ENCODE results near the gene TSNAXIP1. TPM values are rescaled to one million over a fixed set of nuclear protein-coding genes. Genes with fewer than 3 reads are reported as not detected.

TSNAXIP1 gene, protein sequence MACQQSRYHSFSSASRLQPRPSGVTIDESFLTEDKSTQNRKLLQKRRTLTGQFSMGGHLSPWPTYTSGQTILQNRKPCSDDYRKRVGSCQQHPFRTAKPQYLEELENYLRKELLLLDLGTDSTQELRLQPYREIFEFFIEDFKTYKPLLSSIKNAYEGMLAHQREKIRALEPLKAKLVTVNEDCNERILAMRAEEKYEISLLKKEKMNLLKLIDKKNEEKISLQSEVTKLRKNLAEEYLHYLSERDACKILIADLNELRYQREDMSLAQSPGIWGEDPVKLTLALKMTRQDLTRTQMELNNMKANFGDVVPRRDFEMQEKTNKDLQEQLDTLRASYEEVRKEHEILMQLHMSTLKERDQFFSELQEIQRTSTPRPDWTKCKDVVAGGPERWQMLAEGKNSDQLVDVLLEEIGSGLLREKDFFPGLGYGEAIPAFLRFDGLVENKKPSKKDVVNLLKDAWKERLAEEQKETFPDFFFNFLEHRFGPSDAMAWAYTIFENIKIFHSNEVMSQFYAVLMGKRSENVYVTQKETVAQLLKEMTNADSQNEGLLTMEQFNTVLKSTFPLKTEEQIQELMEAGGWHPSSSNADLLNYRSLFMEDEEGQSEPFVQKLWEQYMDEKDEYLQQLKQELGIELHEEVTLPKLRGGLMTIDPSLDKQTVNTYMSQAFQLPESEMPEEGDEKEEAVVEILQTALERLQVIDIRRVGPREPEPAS
- total RNA-seq (2022; extraction: Qiagen RNA extraction), result 0.31 to 0.78 TPM (median 0.48 TPM) in 5 replicates

DNA sequence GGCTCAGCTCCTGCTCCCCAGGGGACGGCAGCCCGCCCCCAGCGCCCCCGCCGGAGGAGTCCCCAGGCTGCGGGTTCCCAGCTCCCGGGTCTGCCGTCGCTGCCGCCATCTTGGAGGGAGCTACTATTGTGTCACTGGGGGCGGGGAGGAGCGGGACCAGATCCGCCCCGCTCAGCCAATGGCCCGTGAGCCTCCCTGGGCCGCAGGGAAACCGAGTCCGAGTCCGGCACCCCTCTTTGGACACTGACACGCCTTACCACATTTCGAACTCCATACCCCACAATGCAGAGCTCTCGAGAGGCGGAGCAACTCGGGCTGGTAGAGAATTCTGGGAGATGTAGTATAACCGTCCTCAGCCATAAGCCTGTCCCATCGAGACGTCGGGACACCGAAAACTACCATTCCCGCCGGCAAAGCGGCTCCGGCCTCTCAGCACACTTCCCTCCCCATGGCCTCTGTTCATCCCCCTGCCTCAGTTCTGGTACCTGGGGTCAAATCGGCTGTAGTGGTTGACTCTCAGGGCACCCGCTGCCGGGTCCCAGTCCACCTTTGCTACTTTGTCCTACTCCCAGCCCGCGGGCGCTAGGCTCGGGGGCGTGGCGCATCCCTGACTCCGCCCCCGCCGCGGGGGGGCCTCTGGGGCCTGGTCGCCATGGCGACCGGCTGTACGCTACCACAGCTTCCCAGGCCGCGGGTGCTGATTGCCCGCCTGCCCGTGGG lies at the start of gene TSNAXIP1, which contains the start of gene RANBP10:
Gene TSNAXIP1, plus strand, starts transcription at position 462 of the 720 bp plus-strand sequence. CDS start 261 bp downstream, outside the sequence.
Gene RANBP10, minus strand, starts transcription at position 133 of the 720 bp plus-strand sequence. Its CDS starts 24 bp downstream, at position 109.

GRCh38 chr16:67841816-67842508 lies 35.3 kb downstream of the TSNAXIP1 start, which contains the start of gene THAP11:
THAP11 (plus strand) TSS chr16:67842320; CDS start chr16:67842555, 235 bp downstream.

DNA sequence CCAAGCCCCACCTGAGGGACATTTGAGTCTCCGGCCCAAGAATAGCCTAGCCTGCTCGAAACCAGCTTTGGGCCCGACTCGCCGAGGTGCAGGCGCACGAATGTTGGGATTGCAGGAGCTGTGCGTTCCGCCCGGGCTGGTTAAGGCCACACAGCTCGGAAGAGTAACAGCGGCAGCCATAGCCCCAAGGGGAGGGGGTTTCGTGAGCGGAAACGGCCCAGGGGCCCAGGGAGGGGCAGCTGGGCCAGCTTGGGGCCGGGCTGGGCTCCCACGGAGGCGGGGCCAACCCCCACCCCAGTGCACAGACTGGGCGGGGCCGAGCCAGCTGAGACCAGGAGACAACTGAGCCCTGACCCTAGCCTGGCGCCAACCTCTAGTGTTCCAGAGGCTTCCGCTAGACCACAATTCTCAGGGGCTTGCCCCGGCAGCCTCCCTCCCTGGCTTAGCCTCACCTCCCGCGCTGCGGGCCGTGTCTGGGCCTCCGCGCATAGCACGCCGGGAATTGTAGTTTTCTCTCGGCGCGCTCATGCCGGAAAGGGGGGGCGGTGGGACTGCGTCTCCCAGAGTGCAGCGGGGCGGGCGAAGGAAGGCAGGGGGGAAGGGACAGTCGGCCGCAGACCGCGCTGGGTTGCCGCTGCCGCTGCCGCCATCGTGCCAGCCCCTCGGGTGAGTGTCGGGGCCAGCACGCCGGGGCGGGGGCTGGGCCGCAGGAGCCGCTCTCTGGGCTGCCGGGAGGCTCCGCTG lies 39.8 kb downstream of the TSNAXIP1 start, which contains the start of gene NUTF2:
Gene NUTF2, plus strand, starts transcription at position 614 of the 744 bp plus-strand sequence. CDS start 18,198 bp downstream, outside the sequence.

DNA sequence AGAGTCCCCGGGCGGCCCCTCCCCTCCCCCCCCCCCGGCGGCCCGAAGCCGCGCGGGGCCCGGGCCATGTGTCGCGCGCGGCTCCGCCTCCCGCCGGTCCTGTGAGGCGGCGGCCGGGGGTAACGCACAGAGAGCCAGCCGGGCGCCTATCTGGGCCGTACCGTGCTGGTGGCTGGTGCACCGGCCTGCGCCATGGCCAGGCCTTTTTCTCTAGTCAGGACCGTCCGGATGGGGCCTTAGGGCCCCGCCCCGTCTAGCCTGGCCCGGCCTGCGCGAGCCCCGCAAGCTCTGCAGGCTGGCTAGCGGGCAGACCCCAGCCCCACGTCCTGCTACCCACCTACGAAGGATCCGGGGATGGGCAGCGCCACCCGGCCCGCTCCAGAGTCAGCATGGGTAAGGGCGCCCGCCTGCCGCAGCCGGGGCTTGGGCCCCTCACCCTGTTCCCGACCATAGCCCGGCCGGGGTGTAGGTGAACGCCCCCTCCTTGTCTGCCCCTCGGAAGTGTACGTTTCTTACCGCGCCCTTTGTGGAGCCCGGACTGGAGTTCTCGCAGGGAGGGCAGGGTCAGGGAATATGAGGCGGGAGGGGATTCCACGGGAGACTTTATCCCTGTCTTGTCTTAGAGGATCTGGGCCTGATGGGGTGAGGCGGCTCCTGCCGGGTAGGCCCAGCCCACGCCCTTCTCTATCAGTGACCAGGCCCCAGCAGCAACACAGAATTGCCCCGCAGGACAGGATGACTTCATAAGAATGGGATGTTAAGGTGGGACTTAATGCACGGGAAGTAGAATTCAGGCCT lies 40.6 kb downstream of the TSNAXIP1 start, which contains the start of gene CENPT:
Gene CENPT, minus strand, starts transcription at position 630 of the 798 bp plus-strand sequence. CDS start 13,834 bp downstream, outside the sequence.

GRCh38 chr16:67872631-67873434 lies 66.1 kb downstream of the TSNAXIP1 start, which contains the start of gene EDC4:
EDC4 (plus strand) TSS chr16:67873052; CDS start chr16:67873262, 210 bp downstream.

Other genes starting within 250 kb of the TSNAXIP1 start
- gene CTCF, start 244.4 kb upstream of the TSNAXIP1 start, total RNA-seq (2022; extraction: Qiagen RNA extraction), result 31.5 to 41.8 TPM (median 34.4 TPM) in 5 replicates
- 1.5 to 2.7 TPM (median 2.2 TPM) in 5 replicates for gene CARMIL2, start 161.7 kb upstream of the TSNAXIP1 start, total RNA-seq (2022; extraction: Qiagen RNA extraction)
- 33.0 to 37.8 TPM (median 35.2 TPM) in 5 replicates for gene ACD, start 146.6 kb upstream of the TSNAXIP1 start, total RNA-seq (2022; extraction: Qiagen RNA extraction)
- 1.5 to 2.4 TPM (median 2.2 TPM) in 5 replicates for gene PARD6A, start 145.9 kb upstream of the TSNAXIP1 start, total RNA-seq (2022; extraction: Qiagen RNA extraction)
- gene ENKD1, start 140.1 kb upstream of the TSNAXIP1 start, total RNA-seq (2022; extraction: Qiagen RNA extraction), result 6.6 to 12.8 TPM (median 11.7 TPM) in 5 replicates
- gene C16orf86, start 140.1 kb upstream of the TSNAXIP1 start, total RNA-seq (2022; extraction: Qiagen RNA extraction), result 0.05 to 0.13 TPM in 2 of 5 replicates, not detected in the others
- gene GFOD2, start 87.6 kb upstream of the TSNAXIP1 start, total RNA-seq (2022; extraction: Qiagen RNA extraction), result 15.8 to 18.5 TPM (median 16.2 TPM) in 5 replicates
- 8.2 to 9.6 TPM (median 8.8 TPM) in 5 replicates for gene RANBP10, start 329 bp upstream of the TSNAXIP1 start, total RNA-seq (2022; extraction: Qiagen RNA extraction)
- gene THAP11, start 35.4 kb downstream of the TSNAXIP1 start, total RNA-seq (2022; extraction: Qiagen RNA extraction), result 30.7 to 42.9 TPM (median 39.1 TPM) in 5 replicates
- gene NUTF2, start 40.0 kb downstream of the TSNAXIP1 start, total RNA-seq (2022; extraction: Qiagen RNA extraction), result 230 to 249 TPM (median 238 TPM) in 5 replicates
- gene CENPT, start 40.8 kb downstream of the TSNAXIP1 start, total RNA-seq (2022; extraction: Qiagen RNA extraction), result 24.3 to 27.5 TPM (median 26.6 TPM) in 5 replicates
- 55.4 to 57.6 TPM (median 56.0 TPM) in 5 replicates for gene EDC4, start 66.2 kb downstream of the TSNAXIP1 start, total RNA-seq (2022; extraction: Qiagen RNA extraction)
- 0.17 to 0.32 TPM (median 0.23 TPM) in 3 of 5 replicates, not detected in the others for gene NRN1L, start 78.0 kb downstream of the TSNAXIP1 start, total RNA-seq (2022; extraction: Qiagen RNA extraction)
- gene PSKH1, start 86.4 kb downstream of the TSNAXIP1 start, total RNA-seq (2022; extraction: Qiagen RNA extraction), result 13.2 to 16.0 TPM (median 14.7 TPM) in 5 replicates
- gene CTRL, start 125.0 kb downstream of the TSNAXIP1 start, total RNA-seq (2022; extraction: Qiagen RNA extraction), result 1.1 to 2.0 TPM (median 1.5 TPM) in 5 replicates
- gene PSMB10, start 130.0 kb downstream of the TSNAXIP1 start, total RNA-seq (2022; extraction: Qiagen RNA extraction), result 35.7 to 57.9 TPM (median 49.6 TPM) in 5 replicates
- 8.2 to 13.3 TPM (median 11.3 TPM) in 5 replicates for gene LCAT, start 137.2 kb downstream of the TSNAXIP1 start, total RNA-seq (2022; extraction: Qiagen RNA extraction)
- gene SLC12A4, start 161.7 kb downstream of the TSNAXIP1 start, total RNA-seq (2022; extraction: Qiagen RNA extraction), result 26.4 to 33.2 TPM (median 30.0 TPM) in 5 replicates
- gene DPEP3, start 173.6 kb downstream of the TSNAXIP1 start, total RNA-seq (2022; extraction: Qiagen RNA extraction), result not detected in 5 replicates
- gene DPEP2, start 192.6 kb downstream of the TSNAXIP1 start, total RNA-seq (2022; extraction: Qiagen RNA extraction), result not detected in 5 replicates
- not detected in 5 replicates for gene DPEP2NB, start 209.0 kb downstream of the TSNAXIP1 start, total RNA-seq (2022; extraction: Qiagen RNA extraction)
- gene DDX28, start 216.3 kb downstream of the TSNAXIP1 start, total RNA-seq (2022; extraction: Qiagen RNA extraction), result 18.4 to 21.0 TPM (median 20.7 TPM) in 5 replicates
- 16.6 to 18.5 TPM (median 17.3 TPM) in 5 replicates for gene DUS2, start 216.4 kb downstream of the TSNAXIP1 start, total RNA-seq (2022; extraction: Qiagen RNA extraction)

All from A549 treated with Hydrocortisone at 1 μM for 4 hours (cell line).